AG20443 (cell line): ENCODE measurements around the gene DOC2B.
A peak's percentile ranks its signal among the peaks of the same experiment; 100 is the strongest.
"Not testable (repeated sequence)": the region's sequence is repeated elsewhere in the genome, so short reads cannot be mapped to it uniquely, and the experiment has no call there.

Experiments used
- DNase-seq: peaks from one replicate; pipeline ENCODE4 v3.0.0; 2012; ENCODE audit warnings: low spot score, mixed read lengths

Gene DOC2B

GRCh38 chr17:189444-189843, 8.0 kb upstream of the DOC2B start:
- no peak for DNase-seq

- DNase-seq: no peak
Measured at GRCh38 chr17:187130-187529, 5.7 kb upstream of the DOC2B start.

- DNase-seq: no peak
Measured at GRCh38 chr17:185445-186138, 4.1 kb upstream of the DOC2B start.

- DNase-seq: no peak
Measured at GRCh38 chr17:183021-183420, 1.6 kb upstream of the DOC2B start.

GRCh38 chr17:182050-182751, 751 bp upstream of the DOC2B start:
- DNase-seq: no peak

- DNase-seq: no peak
Measured at GRCh38 chr17:180381-181244, 837 bp downstream of the DOC2B start.

GRCh38 chr17:179781-180380, 1.6 kb downstream of the DOC2B start:
- no peak for DNase-seq

GRCh38 chr17:179066-179432, 2.4 kb downstream of the DOC2B start:
- peak; percentile 59 for DNase-seq

GRCh38 chr17:178292-179065, 3.0 kb downstream of the DOC2B start:
- no peak for DNase-seq

- no peak for DNase-seq
Measured at GRCh38 chr17:177762-178161, 3.7 kb downstream of the DOC2B start.

- no peak for DNase-seq
Measured at GRCh38 chr17:177155-177554, 4.3 kb downstream of the DOC2B start.

- DNase-seq: no peak
Measured at GRCh38 chr17:173166-173911, 8.1 kb downstream of the DOC2B start.

GRCh38 chr17:172401-172800, 9.0 kb downstream of the DOC2B start:
- DNase-seq: no peak

- no peak for DNase-seq
Measured at GRCh38 chr17:171871-172270, 9.6 kb downstream of the DOC2B start.

- no peak for DNase-seq
Measured at GRCh38 chr17:170130-170670, 11.2 kb downstream of the DOC2B start.

GRCh38 chr17:168614-169013, 12.8 kb downstream of the DOC2B start:
- not testable (repeated sequence) for DNase-seq

- no peak for DNase-seq
Measured at GRCh38 chr17:165939-166338, 15.5 kb downstream of the DOC2B start.

- peak; percentile 66 for DNase-seq
Measured at GRCh38 chr17:164303-165235, 16.9 kb downstream of the DOC2B start.

- peak; percentile 57 for DNase-seq
Measured at GRCh38 chr17:163514-164098, 17.8 kb downstream of the DOC2B start.
